Prostate gland (tissue), 2 donors: ENCODE measurements around the gene LGR6.

Experiments
- POLR2A ChIP-seq: fragments of 450-650 bp; IDR thresholded peaks from one replicate; pipeline ENCODE4 v1.6.1; 2016; ENCODE audit warnings: antibody characterized with exemption, mild to moderate bottlenecking
- POLR2AphosphoS5 ChIP-seq: sonication (generic); formaldehyde crosslinking; IDR thresholded peaks from one replicate; pipeline ENCODE4 v1.6.1; 2017; ENCODE audit warnings: antibody characterized with exemption
- TF ChIP-seq, protein P1 (sequence below), 4 experiments: fragments of 200-600 bp in 2 of 4; fragments of 450-650 bp in 2 of 4; sonication (generic) in 2 of 4; IDR thresholded peaks; 1 replicate in 3 of 4; 2 replicates in 1 of 4; pipeline ENCODE4 v1.5.1; 2016 to 2019; ENCODE audit warnings: antibody characterized with exemption in 4 of 4, mild to moderate bottlenecking in 2 of 4, moderate library complexity in 2 of 4

DNA sequence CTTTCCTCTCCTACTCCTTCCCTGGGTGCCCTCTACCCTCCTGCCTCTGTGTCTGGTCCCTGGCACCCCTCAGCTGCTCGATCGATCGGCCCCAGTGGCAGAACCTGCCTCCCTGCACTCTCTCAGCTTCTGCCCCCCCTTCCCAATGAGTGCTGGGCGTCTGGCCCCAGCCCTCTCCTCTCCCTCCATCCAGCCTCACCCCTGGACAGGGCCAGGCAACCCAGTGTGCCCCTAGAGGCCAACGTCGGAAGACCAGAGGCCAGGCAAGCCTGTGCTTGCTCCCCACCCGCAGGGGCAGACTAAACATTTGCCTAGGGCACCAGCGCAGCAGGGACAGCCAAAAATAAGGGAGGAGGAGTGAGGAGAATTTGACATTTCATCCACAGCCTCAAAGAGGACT is 43.5 kb downstream of the LGR6 start:
- TF ChIP-seq POLR2AphosphoS5: no peak
- TF ChIP-seq, protein P1, sequence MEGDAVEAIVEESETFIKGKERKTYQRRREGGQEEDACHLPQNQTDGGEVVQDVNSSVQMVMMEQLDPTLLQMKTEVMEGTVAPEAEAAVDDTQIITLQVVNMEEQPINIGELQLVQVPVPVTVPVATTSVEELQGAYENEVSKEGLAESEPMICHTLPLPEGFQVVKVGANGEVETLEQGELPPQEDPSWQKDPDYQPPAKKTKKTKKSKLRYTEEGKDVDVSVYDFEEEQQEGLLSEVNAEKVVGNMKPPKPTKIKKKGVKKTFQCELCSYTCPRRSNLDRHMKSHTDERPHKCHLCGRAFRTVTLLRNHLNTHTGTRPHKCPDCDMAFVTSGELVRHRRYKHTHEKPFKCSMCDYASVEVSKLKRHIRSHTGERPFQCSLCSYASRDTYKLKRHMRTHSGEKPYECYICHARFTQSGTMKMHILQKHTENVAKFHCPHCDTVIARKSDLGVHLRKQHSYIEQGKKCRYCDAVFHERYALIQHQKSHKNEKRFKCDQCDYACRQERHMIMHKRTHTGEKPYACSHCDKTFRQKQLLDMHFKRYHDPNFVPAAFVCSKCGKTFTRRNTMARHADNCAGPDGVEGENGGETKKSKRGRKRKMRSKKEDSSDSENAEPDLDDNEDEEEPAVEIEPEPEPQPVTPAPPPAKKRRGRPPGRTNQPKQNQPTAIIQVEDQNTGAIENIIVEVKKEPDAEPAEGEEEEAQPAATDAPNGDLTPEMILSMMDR (IDR thresholded peaks at IDR 0.05): peak in 2 of 4 experiments; percentile 18 to 57
- no peak for TF ChIP-seq POLR2A
